Endometrium (tissue), 2 donors: ENCODE measurements around the gene TMEM186.
"Not testable (repeated sequence)": the region's sequence is repeated elsewhere in the genome, so short reads cannot be mapped to it uniquely, and the experiment has no call there.

Experiments
- FAIRE-seq: peaks from 2 replicates; lab custom pipeline; 2012; peaks lifted over from hg19 to GRCh38; lab: Jason Lieb, UNC
- donor health status: control.
- donor health status: control.

Gene TMEM186

GRCh38 chr16:8774208-8774607 lies 23.2 kb downstream of the TMEM186 start:
- no peak for FAIRE-seq

- no peak for FAIRE-seq
Observed at GRCh38 chr16:8773537-8773936, 23.9 kb downstream of the TMEM186 start.

GRCh38 chr16:8768692-8769091 lies 28.7 kb downstream of the TMEM186 start:
- FAIRE-seq, result no peak

- FAIRE-seq, result no peak
Observed at GRCh38 chr16:8768283-8768682, 29.2 kb downstream of the TMEM186 start.

- no peak for FAIRE-seq
Observed at GRCh38 chr16:8767176-8767575, 30.3 kb downstream of the TMEM186 start.

GRCh38 chr16:8764525-8765250 lies 32.8 kb downstream of the TMEM186 start:
- FAIRE-seq, result no peak

- FAIRE-seq, result no peak
Observed at GRCh38 chr16:8763899-8764298, 33.5 kb downstream of the TMEM186 start.

GRCh38 chr16:8763083-8763482 lies 34.4 kb downstream of the TMEM186 start:
- no peak for FAIRE-seq

GRCh38 chr16:8762254-8762653 lies 35.2 kb downstream of the TMEM186 start:
- no peak for FAIRE-seq

GRCh38 chr16:8761078-8761477 lies 36.4 kb downstream of the TMEM186 start:
- no peak for FAIRE-seq

- no peak for FAIRE-seq
Observed at GRCh38 chr16:8760021-8760420, 37.4 kb downstream of the TMEM186 start.

- FAIRE-seq, result no peak
Observed at GRCh38 chr16:8758022-8758421, 39.4 kb downstream of the TMEM186 start.

- FAIRE-seq, result no peak
Observed at GRCh38 chr16:8756755-8757154, 40.7 kb downstream of the TMEM186 start.

GRCh38 chr16:8753416-8754054 lies 43.9 kb downstream of the TMEM186 start:
- FAIRE-seq, result no peak

GRCh38 chr16:8752706-8753105 lies 44.7 kb downstream of the TMEM186 start:
- no peak for FAIRE-seq

GRCh38 chr16:8751481-8752311 lies 45.7 kb downstream of the TMEM186 start:
- no peak for FAIRE-seq

- not testable (repeated sequence) for FAIRE-seq
Observed at GRCh38 chr16:8748944-8749343, 48.5 kb downstream of the TMEM186 start.
